CD4-positive, alpha-beta T cell treated with Interleukin-1 beta for 1 hour (primary cell): ENCODE results near the gene RTN4RL1.

Experiments
- DNase-seq, 2 donors: peaks; one replicate each; pipeline ENCODE4 v3.0.0-alpha.2; 2020 to 2022

Gene RTN4RL1

DNA sequence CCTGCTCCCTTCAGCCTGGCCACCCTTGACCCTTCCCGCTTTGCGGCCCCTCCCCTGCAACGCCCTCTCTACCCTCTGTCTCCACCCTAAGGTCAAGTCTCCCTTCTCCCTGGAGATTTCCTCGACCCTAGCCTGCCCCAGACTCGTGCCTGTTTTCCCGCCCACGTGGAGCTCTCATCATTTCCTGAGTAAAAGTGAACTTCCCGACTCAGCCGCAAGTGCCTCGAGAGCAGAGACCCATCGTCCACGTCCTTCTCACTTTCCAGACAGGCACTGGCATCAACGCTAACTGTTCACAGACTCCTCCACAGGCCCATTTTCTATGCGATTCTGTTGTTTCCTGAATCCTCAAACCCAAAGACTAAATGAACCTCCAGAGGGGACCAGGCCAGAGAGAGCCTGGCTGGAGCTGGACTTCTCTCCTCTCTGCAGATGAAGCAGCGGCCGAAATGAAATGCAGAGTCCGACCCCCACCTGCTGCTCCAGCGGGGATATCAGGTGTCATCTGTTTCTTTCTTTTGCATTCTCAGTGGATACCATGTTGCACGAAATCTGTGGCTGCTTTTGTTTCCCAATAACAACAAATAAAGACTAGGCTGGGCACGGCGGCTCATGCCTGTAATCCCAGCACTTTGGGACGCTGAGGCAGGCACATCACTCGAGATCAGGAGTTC lies 52.5 kb downstream of the RTN4RL1 start:
- DNase-seq: no peak

DNA sequence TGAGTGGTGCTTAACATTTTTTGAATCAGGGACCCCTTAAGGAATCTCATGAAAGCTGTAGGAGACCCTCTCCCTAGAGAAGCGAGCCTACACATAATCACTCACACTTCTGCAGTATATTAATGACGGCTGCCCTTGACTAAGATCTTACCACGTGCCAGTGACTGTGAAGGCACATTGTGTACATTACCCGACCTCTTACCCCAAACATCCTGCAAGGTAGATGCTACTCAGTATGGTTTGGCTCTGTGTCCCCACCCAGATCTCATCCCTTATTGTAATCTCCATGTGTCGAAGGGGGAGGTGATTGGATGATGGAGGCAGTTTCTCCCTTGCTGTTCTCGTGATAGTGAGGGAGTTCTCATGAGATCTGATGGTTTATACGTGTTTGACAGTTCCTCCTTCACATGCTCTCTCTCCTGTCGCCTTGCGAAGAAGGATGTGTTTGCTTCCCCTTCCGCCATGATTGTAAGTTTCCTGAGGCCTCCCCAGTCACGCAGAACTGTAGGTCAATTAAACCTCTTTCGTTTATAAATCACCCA lies 54.2 kb downstream of the RTN4RL1 start:
- DNase-seq: no peak

DNA sequence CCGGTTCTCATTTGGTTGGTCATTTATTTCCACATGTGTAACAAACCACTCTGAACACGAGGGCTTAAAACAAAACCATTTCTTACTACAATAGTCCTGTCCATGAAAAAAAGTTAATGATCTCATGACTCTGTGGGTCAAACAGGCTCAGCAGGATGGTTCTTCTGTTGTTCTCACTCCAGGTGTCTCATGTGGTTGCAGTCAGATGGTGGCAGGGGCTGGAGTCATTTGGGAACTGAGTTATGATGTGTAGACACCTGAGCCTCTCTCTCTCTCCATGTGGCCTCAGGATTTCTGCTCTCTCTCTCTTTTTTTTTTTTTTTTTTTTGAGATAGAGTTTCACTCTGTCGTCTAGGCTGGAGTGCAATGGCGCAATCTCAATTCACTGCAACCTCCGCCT lies 55.4 kb downstream of the RTN4RL1 start:
- no peak for DNase-seq

DNA sequence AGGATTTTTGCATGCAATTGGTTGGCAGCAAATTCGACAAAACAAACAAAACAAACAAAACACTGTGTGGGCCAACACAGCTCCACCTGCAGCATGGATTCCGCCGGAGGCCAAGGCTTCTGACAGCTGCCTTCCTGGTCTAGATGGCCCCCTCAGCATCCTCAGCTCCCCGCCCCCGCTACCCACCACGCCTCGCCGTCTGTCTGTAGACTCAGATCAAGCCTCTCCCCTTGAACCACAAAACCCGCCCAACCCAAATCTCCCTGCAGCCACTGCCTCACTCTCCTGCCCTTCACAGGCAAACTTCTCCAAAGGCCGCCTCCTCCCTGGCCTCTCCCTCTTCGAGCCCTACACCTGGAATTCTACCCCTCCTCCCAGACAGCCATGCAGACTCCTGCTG lies 57.9 kb downstream of the RTN4RL1 start:
- DNase-seq: no peak

DNA sequence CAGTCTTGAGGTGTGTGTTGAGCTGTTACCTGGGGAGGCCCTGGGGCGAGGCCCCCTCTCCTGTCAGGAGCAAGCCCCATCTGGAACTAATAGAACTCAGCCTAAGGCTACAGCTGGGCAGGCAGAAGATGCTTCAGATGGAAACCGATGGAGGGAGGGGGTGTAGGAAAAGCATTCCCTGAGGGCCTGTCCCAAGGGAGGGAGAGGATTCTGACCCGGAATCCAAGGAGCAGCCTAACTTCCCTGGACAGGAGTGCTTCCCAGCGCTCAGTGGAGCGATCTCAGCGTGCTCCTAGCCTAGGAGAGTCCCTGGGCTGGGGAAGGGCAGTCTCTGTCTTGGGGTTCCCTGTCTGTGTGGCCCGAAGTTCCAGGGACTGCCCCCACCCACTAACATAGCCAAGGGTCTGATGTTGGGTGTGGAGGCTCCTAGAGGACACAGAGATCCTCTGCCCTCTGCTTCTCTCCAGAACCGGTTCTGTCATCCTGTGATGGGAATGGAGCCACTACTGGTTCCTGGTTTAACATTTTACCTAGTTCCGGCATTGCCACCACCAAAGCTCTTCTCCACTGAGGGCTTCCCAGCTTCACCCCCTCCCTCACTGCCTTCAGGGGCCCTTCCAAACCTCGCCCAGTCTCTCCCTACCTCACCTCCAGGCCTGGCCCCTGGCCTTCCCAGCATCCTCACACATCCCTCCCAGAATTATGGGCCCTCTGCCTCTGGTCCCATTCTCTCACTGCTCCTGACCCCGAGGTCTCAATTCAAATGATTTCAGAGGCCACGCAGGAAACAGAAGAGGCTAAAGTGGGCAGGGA lies 58.7 kb downstream of the RTN4RL1 start:
- no peak for DNase-seq

DNA sequence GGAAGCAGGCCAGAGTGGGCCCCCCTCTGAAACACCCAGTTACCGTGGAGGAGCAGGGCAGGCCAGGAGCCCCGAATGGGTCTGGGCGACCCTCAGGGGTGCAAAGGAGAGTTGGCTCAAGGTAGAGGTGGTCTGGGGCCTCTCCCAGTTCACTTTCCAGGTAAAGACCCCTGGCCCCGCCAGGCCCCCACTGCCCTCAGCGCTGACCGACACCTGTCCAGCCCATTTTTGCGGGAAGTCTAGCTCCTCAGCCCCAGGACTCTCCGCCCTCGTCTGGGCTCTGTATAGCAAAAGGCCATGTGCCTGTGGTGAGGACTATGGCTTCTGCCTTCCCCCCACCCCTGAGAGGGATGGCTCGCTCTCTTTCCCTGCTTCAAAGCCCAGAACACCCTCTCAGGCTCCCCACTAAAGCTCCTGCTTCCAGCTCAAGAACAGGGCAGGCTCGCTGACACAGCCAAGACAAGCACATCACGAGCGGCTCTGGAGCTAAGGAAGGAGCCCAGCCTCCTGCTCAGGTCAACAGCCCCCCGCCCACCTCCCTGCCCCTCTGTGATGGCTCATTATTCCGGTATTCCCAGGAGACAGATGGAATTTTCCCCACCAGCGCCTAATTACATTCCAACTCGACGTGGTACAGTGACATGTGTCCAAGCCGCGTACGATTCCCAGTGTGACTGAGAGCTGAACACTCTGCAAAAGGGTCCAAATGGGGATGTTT lies 59.4 kb downstream of the RTN4RL1 start:
- DNase-seq: no peak

DNA sequence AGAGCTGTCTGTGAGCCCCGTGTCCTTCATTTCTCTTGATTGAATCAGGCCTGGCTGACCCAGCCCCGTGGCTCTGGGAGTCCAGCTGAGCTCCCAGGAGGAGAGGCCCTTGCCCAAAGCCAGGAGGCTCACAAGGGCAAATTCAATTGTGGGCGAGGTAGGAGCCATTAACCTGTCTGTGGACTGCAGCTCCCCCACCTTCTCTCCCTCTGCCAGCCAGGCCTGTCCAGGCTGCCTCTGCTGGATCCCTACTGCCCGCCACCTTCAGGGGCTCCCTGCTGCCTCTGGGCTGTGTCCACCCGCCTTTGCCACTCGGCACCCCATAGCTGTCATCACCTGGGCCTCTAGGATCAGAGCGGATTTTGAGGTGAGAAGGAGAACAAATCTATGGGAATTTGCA lies 61.9 kb downstream of the RTN4RL1 start:
- no peak for DNase-seq

DNA sequence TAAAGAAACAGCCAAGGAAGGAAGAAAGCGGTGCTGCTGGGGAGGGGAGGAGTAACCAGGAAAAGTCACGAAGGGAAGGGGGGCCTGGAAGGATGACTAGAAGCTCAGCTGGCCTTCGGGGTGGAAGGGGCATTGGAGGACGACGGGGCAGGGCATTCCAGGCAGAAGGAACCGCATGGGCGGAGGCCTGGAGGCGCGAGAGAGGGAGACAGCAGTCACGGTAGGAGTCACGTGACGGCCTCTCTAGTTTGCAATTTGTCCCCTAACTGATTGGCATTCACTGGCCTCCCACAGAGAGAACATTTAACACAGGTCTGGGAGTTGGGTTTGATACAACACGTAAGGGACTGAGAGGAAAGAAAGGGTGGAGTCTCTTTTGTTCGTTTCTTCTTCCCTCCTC lies 63.9 kb downstream of the RTN4RL1 start:
- DNase-seq: no peak

DNA sequence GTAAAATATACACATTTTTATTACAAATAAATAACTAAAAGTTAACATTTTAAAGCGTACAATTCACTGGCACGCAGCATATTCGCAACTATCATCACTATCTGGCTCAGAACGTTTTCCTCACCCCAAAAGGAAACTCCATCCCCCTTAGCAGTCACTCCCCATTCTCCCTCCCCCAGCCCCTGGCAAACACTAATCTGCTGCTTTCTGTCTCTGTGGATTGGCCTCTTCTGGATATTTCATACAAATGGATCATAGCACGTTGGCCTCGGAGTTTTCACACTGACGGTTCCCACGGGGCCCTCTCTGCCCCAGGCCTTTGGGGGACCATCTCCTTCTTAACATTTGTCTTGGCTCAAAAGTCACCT lies 64.6 kb downstream of the RTN4RL1 start:
- DNase-seq: no peak

DNA sequence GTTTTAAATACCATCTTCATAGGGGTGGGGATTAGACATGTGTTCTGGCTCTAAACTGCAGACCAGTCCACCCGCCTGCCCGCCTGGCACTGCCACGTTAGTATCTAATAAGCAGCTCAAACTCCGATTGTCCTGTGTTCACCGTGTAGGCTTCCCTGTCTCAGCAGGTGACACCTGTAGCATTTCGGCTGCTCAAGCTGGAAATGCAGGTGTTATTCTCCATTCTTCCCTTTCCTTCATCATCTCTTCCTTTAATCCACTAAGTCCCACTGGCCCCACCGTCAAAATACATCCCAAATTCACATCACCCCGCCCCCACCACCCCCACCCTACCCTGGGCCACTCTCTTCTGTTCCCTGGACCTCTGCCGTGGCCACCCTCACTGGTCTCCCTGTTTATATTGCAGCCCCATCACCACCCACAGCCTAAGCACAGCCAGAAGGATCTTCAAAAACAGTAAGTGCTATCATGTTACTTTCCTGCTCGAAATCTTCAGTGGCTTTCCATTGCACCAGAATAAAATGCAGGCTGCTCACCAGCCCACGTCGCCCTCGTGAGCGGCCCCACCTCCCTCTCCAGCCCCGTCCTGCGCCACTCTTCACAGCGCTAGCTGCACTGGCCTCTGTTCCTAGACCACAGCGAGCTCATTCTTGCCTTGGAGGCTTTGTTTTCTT lies 65.1 kb downstream of the RTN4RL1 start:
- DNase-seq: no peak

DNA sequence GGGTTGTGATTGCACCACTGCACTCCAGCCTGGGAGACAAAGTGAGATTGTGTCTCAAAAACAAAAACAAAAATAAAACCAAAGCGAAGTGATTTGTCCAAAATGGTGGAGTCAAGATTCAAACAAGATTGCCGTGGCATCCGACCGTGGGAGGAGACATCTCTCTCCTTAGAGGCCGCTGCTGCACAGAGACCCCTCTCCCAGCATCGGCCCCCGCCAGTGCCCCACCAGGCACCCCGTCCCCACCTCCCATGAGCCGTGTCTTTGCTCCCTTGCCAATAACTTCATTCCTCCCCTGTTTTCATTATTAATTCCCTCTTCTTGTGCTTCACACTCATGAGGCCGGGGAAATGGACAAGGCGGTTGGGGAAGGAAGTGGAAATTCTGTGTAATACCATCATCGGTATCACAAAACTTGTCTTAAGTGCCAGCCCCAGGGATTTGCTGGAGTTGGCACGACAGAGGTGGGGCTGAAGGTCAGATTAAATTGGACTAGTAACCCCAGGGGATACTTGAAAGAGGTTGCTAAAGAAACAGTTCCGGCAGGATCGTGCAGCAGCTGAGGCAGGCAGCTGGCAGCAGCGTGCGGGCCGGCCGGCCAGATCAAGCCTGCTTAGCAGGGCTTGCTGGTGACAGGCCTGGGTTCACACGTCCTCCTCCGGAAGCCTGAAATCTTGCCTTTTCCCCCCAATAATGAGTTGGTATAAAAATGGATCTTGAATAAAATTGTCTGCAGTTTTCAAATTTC lies 66.8 kb downstream of the RTN4RL1 start:
- no peak for DNase-seq

DNA sequence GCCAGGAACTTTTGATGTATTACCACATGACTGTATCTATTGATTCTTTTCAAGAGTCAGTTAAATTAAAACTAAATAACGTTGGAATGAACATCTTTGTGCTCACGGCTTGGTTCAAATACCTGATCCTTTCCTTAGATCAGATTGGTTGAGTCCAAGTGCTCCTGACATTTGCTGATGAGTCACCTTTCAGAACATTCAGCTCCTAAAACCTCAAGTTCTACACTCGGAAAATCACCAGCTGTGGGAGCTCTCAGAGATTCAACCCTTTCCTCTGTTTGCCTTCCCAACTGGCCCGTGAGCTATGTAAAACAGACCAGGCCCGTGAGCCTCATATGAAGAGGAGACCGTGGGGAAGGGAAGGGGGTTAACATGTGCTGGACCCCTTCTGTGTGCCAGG lies 68.1 kb downstream of the RTN4RL1 start:
- DNase-seq: no peak

DNA sequence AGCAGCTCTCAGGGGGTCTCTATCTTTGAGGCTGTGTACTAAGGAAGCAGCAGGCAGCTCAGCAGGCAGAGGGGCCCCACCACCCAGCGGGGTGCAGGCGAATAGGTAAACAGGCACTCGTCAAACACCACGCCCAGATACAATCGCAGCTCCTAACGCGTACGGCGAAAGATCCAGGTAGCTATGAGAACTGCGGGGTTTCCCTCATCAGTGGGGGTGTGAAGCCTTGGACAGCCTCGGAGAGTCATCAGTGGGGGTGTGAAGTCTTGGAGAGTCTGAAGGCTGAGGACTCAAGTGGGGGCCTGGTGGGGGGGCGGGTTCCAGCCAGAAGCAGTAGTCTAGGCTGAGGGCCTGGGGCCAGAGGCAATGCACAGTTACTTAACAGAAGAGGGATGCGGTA lies 69.0 kb downstream of the RTN4RL1 start:
- DNase-seq: no peak

DNA sequence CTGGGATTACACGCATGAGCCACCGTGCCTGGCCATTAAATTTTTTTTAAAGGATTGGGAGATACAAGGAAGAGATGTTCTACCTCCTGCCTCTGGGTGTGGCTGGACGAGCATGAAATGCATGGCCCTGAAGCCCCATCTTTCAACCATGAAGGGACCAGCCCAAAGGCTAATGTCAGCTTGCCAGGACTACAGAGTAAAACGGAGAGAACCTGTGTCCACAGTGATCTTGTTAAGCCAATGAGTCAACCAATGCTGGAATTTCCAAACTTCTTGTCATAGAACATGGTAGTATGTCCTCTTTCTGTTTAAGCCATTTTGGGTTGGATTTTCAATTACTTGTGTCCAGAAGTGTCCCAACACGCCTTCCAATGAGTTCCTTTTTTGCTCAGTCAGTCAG lies 71.3 kb downstream of the RTN4RL1 start:
- no peak for DNase-seq

DNA sequence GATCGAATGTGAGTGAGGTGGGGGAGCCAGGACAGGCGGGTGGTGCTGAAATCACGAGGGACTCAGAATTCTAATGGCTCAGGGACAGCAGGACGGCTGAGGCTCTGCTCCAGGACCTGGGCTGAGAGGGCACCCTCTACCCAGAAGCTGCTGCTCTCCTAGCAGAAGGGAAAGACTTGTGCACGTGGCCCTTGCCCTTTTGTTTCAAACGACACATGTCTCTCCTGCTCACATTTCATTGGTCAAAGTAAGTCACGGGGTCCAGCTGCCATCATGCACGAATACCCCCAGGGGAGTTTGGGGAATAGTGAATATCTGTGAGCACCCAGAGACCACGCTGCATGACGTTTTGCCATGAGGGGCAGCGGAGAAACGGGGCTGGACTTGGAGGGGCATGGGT lies 73.2 kb downstream of the RTN4RL1 start:
- no peak for DNase-seq

DNA sequence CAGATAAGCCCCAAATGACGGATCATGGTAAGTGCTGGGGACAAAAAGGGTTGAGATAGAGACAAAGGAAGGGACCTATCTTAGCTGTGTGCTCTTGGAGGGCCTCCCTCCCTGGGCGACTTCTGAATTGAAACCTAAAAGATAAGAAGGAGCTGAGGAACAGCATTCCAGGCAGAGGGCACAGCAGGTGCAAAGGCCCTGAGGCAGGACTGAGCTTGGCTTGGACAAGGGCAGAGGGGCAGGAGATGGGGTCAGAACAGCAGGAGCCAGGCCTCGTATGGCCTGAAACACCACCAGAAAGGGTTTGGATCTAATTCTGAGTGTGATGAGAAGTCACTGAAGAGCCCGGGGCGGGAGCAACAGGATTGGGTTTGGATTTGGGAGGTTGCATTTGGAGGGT lies 75.4 kb downstream of the RTN4RL1 start:
- DNase-seq: no peak

DNA sequence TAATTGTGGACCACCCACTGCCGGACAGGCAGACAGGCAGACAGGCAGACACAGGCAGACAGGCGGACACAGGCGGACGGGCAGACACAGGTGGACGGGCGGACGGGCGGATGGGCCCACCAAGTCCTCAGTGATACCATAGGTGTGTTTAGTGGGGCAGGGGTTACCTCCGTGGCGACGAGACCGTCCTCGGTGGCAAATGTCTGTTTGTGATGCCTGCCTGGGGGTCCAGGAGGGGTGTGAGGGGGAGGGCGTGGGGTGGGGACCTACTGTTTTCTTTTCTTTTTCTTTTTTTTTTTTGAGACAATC lies 76.7 kb downstream of the RTN4RL1 start:
- DNase-seq: no peak

DNA sequence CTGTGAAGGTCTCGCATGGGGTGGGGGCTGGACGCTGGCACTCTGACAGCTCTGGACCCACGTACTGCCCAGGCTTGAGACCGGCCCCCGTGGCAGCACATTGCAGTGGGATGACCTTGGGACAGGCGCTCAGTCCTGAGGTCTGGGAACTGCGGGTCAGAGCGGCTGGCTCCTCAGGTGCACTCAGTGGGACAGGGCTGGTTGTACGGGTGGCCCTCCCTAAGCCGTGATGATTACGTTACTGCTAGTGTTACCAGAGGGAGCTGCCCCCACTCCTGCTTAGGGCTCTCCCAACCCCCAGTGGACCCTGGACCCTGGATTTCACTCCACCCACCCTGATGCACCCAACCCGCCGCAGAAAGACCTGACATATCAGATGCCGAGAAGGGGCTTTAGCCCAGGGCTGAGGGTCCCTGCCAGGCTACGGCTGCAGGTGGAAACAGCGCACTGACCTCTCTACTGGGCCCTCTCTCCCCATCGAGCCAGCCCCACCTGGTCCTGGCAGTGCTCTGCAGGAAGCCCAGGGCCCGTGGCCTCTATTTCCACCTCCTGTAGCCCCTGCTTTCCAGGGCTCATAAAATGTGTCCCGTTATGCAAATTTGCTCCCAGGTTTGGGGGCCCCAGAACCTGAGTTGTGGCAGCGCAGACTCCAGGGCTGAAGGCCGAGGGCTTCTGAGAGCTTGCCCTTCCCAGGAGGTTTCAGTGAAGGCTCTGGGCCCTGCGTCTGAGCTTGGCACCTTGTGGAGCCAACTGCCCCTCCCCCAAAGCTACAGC lies 77.2 kb downstream of the RTN4RL1 start:
- no peak for DNase-seq

DNA sequence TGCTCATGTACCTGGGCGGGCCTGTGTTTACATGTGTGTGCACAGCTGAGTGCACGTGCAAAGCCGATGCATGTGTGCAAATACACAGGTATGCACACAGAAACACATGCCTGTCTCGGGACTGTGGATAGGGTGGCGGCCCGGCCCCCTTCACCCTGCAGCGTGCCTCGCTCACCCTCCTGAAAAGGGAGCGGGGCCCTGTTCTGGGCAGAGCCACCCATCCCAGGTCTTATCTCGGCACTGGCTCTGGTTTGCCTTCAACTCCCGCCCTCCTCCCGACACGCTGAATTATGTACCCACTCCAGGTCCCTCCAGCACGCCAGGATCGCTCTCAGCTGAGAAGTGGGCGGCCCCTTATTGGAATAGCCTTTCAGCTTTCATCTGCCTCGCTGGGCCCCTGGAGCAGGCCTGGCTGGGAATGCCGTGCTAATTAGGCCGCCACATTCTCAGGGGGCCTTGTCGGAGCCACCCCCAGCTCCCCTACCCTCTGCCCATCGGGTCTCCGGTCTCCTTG lies 77.8 kb downstream of the RTN4RL1 start:
- no peak for DNase-seq

DNA sequence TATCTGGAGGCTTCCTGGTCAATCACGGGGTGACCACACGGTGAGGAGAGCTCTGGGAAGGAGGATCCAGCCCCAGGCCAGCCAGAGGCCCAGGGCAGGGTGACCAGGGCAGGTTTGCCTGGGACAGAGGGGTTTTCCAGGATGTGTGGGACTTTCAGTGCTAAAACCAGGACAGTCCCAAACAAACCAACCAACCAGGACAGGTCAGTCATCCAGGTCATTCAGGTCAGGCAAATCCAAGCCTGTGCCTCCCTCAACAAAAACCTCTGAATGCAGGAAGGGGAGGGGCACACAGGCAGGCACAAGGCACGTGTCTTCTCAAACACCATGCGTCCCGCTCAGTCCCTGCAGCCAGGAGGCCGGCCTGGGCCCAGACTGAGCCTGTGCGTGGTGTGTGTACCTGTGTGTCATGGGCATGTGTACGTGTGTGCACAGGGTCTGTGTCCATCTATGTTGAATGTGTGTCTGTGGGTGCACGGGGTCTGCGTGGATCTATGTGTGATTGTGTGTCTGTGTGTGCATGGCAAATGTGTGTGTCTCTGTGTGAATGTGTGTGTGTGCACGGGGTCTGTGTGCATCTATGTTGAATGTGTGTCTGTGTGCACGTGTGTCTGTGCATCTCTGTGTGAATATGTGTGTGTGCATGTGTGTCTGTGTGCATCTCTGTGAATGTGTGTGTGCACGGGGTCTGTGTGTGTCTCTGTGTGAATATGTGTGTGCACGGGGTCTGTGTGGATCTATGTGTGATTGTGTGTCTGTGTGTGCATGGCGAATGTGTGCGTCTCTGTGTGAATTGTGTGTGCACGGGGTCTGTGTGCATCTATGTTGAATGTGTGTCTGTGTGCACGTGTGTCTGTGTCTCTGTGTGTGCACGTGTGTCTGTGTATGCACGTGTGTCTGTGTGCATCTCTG lies 78.9 kb downstream of the RTN4RL1 start:
- DNase-seq: no peak

DNA sequence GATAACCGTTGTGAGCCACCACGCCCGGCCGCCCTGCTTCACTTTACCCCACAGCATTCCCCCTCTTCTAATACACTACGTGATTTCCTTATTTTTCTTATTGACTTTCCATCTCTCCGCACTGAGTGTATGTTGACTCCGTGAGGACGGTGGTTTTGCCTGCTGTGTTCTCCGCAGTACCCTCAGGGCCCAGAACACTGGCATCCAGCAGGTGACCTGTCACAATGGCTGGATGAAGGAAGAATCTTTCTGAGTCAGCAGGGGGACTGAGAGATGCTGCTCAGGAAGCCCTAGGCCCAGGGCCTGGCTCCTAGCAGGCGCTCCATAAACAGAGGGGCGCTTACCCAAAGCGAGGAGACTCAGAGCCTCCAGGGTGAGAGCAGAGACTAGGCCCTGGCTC lies 79.5 kb downstream of the RTN4RL1 start:
- DNase-seq: no peak
